NT2/D1 (cell line): Measurements from ENCODE around the gene RPS6KA2.

Source experiments
- SUZ12 ChIP-seq: IDR thresholded peaks from 2 replicates; pipeline ENCODE4 v1.6.1; 2011; ENCODE audit not compliant: insufficient read length, insufficient read depth; ENCODE audit errors: extremely low read depth
- YY1 ChIP-seq: IDR thresholded peaks from 2 replicates; pipeline ENCODE4 v1.6.1; 2011; ENCODE audit not compliant: insufficient read length, insufficient read depth
- ZNF274 ChIP-seq: IDR thresholded peaks from 2 replicates; pipeline ENCODE4 v1.6.1; 2011; ENCODE audit warnings: mild to moderate bottlenecking, low read depth, low read length

DNA sequence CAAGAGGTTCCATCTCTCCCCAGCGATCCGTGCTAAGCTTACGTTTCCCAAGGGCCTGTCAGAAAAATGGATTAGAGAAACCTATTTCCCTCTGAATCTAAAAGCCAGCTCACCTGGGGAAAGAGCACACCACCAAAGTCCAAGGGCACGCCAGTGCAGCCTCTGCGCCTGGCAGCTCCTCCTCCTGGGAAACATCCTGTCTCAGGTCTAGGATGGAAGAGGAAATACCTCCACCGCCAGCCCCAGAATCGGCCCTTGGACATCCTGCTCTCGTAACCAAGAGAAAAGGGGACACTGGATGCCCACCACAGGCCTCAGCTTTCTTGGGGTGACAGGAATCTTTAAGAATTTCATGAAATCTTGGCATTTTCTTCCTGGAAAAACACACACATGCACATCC is 59.2 kb downstream of the RPS6KA2 start:
- TF ChIP-seq ZNF274 (no peak), YY1 (no peak), SUZ12 (no peak)
